PC-3 (cell line): Measurements from ENCODE around the gene BCR. TPM values are rescaled to one million over a fixed set of nuclear protein-coding genes. Genes with fewer than 3 reads are reported as not detected.

Source experiments
- ATAC-seq: fragments of 200-7000 bp; cut with Tn5 transposase; 2 replicates; pipeline ENCODE4 v1.9.1; 2020; ENCODE audit warnings: mild to moderate bottlenecking, moderate library complexity
- BruUV-seq: library from RNA; stranded (reverse); fragments of 400-500 nt; replicated peaks from 2 replicates; lab custom pipeline; 2021; lab: Mats Ljungman, UMichigan
- CTCF ChIA-PET: fragments of 300-600 bp; sonication (Branson Sonifier 250); formaldehyde crosslinking; loops from one replicate; lab custom pipeline; 2022; ENCODE audit warnings: antibody characterized with exemption; lab: Charles Lee
- POLR2A ChIA-PET: fragments of 300-600 bp; sonication (Branson Sonifier 250); formaldehyde crosslinking; loops from one replicate; lab custom pipeline; 2022; ENCODE audit warnings: antibody characterized with exemption; ENCODE audit not compliant: unreplicated experiment; lab: Charles Lee
- DNase-seq: peaks from one replicate; pipeline ENCODE4 v3.0.0-alpha.2; 2015
- H2AFZ ChIP-seq: fragments of 300-600 bp; sonication (generic); 2 replicates; pipeline ENCODE4 v1.6.0; 2016; ENCODE audit warnings: antibody characterized with exemption, low read length
- H3F3A ChIP-seq: fragments of 300-600 bp; sonication (generic); one replicate; pipeline ENCODE4 v1.6.0; 2017; ENCODE audit warnings: antibody characterized with exemption, low read length, control low read depth, mild to moderate bottlenecking; ENCODE audit not compliant: unreplicated experiment
- H3K27ac ChIP-seq: fragments of 300-600 bp; sonication (generic); 2 replicates; pipeline ENCODE4 v1.5.1; 2016; ENCODE audit warnings: mild to moderate bottlenecking, low read length
- H3K27me3 ChIP-seq: fragments of 300-600 bp; sonication (generic); 2 replicates; pipeline ENCODE4 v1.6.1; 2016; ENCODE audit warnings: low read length, mixed read lengths
- H3K36me3 ChIP-seq: fragments of 300-600 bp; sonication (generic); 2 replicates; pipeline ENCODE4 v1.6.1; 2016; ENCODE audit warnings: low read depth, mixed run types, low read length, mixed read lengths
- H3K4me1 ChIP-seq: fragments of 300-600 bp; sonication (generic); 2 replicates; pipeline ENCODE4 v1.5.1; 2016; ENCODE audit warnings: low read length; ENCODE audit not compliant: insufficient read depth
- H3K4me2 ChIP-seq: fragments of 300-600 bp; sonication (generic); 2 replicates; pipeline ENCODE4 v1.6.0; 2016; ENCODE audit warnings: low read length
- H3K4me3 ChIP-seq: fragments of 300-600 bp; sonication (generic); 2 replicates; pipeline ENCODE4 v1.5.1; 2016; ENCODE audit warnings: mild to moderate bottlenecking, low read length, mixed read lengths
- H3K79me2 ChIP-seq: fragments of 300-600 bp; sonication (generic); 2 replicates; pipeline ENCODE4 v1.6.1; 2017; ENCODE audit warnings: low read length, mixed read lengths
- H3K9ac ChIP-seq: fragments of 300-600 bp; sonication (generic); 2 replicates; pipeline ENCODE4 v1.6.0; 2016; ENCODE audit warnings: mild to moderate bottlenecking, low read length
- H3K9me2 ChIP-seq: fragments of 300-600 bp; sonication (generic); replicated peaks from 2 replicates; pipeline ENCODE4 v1.6.1; 2016; ENCODE audit warnings: mixed run types, low read length, mixed read lengths
- H3K9me3 ChIP-seq: fragments of 300-600 bp; sonication (generic); 2 replicates; pipeline ENCODE4 v1.6.1; 2016; ENCODE audit warnings: low read length, mixed read lengths
- H4K20me1 ChIP-seq: fragments of 300-600 bp; sonication (generic); 2 replicates; pipeline ENCODE4 v1.6.1; 2016; ENCODE audit warnings: low read length, mixed read lengths
- CTCF ChIP-seq: fragments of 300-600 bp; sonication (generic); conservative IDR thresholded peaks from 2 replicates; pipeline ENCODE4 v1.5.1; 2017; ENCODE audit warnings: antibody characterized with exemption, low read depth, mild to moderate bottlenecking, low read length
- EZH2 ChIP-seq: fragments of 300-600 bp; sonication (generic); IDR thresholded peaks from one replicate; pipeline ENCODE4 v1.6.1; 2017; ENCODE audit warnings: antibody characterized with exemption, mild to moderate bottlenecking, low read length; ENCODE audit not compliant: unreplicated experiment
- EZH2phosphoT487 ChIP-seq: fragments of 300-600 bp; sonication (generic); IDR thresholded peaks from 2 replicates; pipeline ENCODE4 v1.6.1; 2018; ENCODE audit warnings: mild to moderate bottlenecking, antibody characterized with exemption, low read length, borderline replicate concordance
- intact Hi-C: fragments of 100-400 bp; cut with micrococcal nuclease; formaldehyde crosslinking; loops from 2 replicates; pipeline ENCODE4 v1.9.0; 2023
- total RNA-seq: library from RNA; depleted of rRNA; stranded (reverse); fragments of >200 nt; gene quantifications from 2 replicates; pipeline ENCODE4 v1.2.3, GENCODE V29; 2014

Gene BCR
- total RNA-seq, 1 experiment from 2014 or later, result 36.8 TPM

DNA sequence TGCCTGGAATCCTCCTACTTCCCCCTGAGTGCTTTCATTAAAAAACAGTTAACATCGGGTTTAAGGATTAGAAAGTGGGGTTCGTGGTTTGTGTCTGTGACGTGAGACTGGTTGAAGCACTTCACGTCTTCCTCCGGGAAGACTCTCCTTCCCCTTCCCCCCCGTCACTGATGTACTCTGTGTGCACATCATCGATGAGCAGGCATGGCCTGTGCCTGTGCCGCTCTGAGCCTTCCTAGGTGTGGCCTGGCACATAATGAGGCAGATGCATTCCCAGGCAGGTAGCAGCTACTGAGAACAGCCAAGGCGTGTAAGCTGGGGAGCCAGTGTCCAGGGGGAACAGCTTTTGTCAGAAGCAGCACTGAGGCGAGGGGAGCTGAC, 93.8 kb downstream of the BCR start:
- Histone ChIP-seq H3K9me3 (no peaks in the 10 kb centered on the region), H2AFZ (no peak overlapping the region), H3K27ac (no peak overlapping the region), H3K36me3 (no peaks in the 10 kb centered on the region; the same call in 1 of the 2 replicates), H3K4me3 (no peak overlapping the region), H3F3A (no peaks in the 10 kb centered on the region), H3K9ac (no peak overlapping the region), H3K9me2 (no peaks in the 10 kb centered on the region), H3K4me2 (no peak overlapping the region), H3K79me2 (no peaks in the 10 kb centered on the region), H3K27me3 (no peaks in the 10 kb centered on the region), H3K4me1 (peaks cover 5% of the 10 kb centered on the region; the same call in 1 of the 2 replicates), H4K20me1 (no peaks in the 10 kb centered on the region)
- ChIA-PET CTCF (no interaction called here), POLR2A (no interaction called here)
- no TSS peak for BruUV-seq
- DNase-seq, result no peak
- TF ChIP-seq EZH2 (no peak), CTCF (no peak), EZH2phosphoT487 (no peak)
- intact Hi-C loops, result no loop called here
- ATAC-seq, result no peak

DNA sequence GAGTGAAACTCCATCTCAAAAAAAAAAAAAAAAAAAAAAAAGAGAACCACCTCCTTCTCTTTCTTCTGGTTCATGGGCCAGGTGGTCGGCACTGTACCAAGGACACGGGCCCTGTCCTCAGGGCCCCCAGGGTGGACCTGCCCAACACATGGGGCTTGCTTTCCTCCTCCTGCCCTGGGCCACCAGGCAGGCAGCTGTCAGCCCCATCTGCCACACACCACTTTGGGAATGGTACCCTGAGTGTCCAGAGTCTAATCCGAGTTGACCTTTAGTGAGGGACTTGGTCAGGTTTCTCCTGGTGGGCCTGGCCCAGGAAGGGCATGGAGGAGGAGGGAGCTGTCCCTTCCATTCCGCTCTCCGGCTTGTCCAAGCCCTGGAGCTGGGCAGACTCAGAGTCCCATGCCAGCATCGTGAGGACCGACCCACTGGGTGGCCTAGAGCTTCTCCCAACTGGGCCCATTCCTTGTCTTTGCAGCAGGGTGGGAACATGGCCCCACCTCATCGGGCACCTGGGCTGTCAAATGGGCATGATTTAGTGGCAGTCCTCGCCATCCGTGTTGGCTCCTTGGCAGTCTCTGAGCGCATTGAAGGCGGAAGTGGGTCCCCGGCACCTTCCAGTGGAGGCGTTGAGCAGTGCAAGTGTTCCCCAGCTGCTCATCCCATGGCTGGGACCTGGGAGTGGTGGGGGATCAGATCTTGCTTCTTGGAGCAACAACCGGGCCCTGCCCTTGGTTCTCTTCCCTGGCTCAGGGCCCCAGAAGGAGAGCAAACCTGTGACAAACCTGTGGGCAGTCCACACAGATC, 94.8 kb downstream of the BCR start:
- no peak overlapping the region for H3K27ac ChIP-seq
- H3K4me1 ChIP-seq, result peaks cover 7% of the 10 kb centered on the region; the same call in 1 of the 2 replicates
- ChIA-PET POLR2A (no interaction called here), CTCF (no interaction called here)
- no peaks in the 10 kb centered on the region for H3F3A ChIP-seq
- DNase-seq (no peak), ATAC-seq (no peak)
- TF ChIP-seq EZH2phosphoT487, result no peak
- no peak for TF ChIP-seq EZH2
- no peak for TF ChIP-seq CTCF
- no peaks in the 10 kb centered on the region for H3K9me3 ChIP-seq
- no TSS peak for BruUV-seq
- H2AFZ ChIP-seq, result no peak overlapping the region
- no peaks in the 10 kb centered on the region for H3K79me2 ChIP-seq
- H3K27me3 ChIP-seq, result no peaks in the 10 kb centered on the region
- no peak overlapping the region for H3K4me2 ChIP-seq
- intact Hi-C loops, result no loop called here
- H3K36me3 ChIP-seq, result no peaks in the 10 kb centered on the region; the same call in 1 of the 2 replicates
- H3K4me3 ChIP-seq, result no peak overlapping the region
- H4K20me1 ChIP-seq, result no peaks in the 10 kb centered on the region
- H3K9ac ChIP-seq, result no peak overlapping the region
- H3K9me2 ChIP-seq, result no peaks in the 10 kb centered on the region

DNA sequence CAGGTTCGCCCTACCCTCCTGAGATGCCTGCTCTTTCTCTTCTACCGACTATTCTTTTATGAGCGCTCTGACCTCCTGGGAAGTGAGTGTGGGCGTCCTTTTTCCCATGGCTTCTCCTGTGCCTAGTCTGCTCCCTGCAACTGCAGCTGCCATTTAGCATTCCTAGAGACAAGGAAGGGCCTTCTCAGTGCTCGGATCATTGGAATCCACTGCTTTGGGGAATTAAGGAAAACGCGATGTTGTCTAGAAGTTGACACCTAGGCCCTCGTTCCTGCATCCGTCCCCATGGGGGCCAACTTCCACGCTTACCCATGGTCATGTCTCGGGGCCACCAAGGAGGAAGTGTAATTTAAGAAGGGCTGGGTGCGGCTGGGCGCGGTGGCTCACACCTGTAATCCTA, 95.4 kb downstream of the BCR start:
- Histone ChIP-seq H3F3A (no peaks in the 10 kb centered on the region), H3K36me3 (no peaks in the 10 kb centered on the region; the same call in 1 of the 2 replicates), H3K79me2 (no peaks in the 10 kb centered on the region), H3K27me3 (no peaks in the 10 kb centered on the region), H3K9me2 (no peaks in the 10 kb centered on the region), H3K27ac (no peak overlapping the region), H3K4me3 (no peak overlapping the region), H3K4me2 (no peak overlapping the region), H3K9me3 (no peaks in the 10 kb centered on the region), H3K4me1 (peaks cover 7% of the 10 kb centered on the region; the same call in 1 of the 2 replicates), H2AFZ (no peak overlapping the region), H4K20me1 (no peaks in the 10 kb centered on the region), H3K9ac (no peak overlapping the region)
- intact Hi-C loops, result no loop called here
- no peak for ATAC-seq
- TF ChIP-seq CTCF (no peak), EZH2phosphoT487 (no peak), EZH2 (no peak)
- no TSS peak for BruUV-seq
- ChIA-PET CTCF (no interaction called here), POLR2A (no interaction called here)
- DNase-seq, result no peak
